Measurements from ENCODE around the gene PLA2G3.

DNA sequence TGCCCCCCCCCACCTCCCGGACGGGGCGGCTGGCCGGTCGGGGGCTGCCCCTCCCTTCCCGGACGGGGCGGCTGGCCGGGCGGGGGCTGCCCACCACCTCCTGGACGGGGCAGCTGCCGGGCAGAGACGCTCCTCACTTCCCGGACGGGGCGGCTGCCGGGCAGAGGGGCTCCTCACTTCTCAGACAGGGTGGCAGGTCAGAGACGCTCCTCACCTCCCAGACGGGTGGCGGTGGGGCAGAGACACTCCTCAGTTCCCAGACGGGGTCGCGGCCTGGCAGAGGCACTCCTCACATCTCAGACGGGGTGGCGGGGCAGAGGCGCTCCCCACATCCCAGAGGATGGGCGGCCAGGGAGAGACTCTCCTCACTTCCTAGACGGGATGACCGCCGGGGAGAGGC lies 43.7 kb upstream of the PLA2G3 start:
- no peak for TF ChIP-seq POLR2A (IDR thresholded peaks at IDR 0.05; ENCODE audit: low read length)
- no peak for TF ChIP-seq SREBF2 (IDR thresholded peaks at IDR 0.05)
- TF ChIP-seq USF2 (IDR thresholded peaks at IDR 0.05), result no peak
- no peak for TF ChIP-seq HOXA7 (CRISPR knock-in tag; IDR thresholded peaks at IDR 0.05)
- no peak for TF ChIP-seq CTCF (IDR thresholded peaks at IDR 0.05)
- TF ChIP-seq ATOH8 (CRISPR knock-in tag; IDR thresholded peaks at IDR 0.05; ENCODE audit: low read depth), result no peak
- TF ChIP-seq, protein P1, sequence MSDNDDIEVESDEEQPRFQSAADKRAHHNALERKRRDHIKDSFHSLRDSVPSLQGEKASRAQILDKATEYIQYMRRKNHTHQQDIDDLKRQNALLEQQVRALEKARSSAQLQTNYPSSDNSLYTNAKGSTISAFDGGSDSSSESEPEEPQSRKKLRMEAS (IDR thresholded peaks at IDR 0.05), result no peak
- no peak for TF ChIP-seq EP300 (IDR thresholded peaks at IDR 0.05)
- no peak for TF ChIP-seq NFE2L2 (conservative IDR thresholded peaks at IDR 0.05; ENCODE audit: low read length)
- TF ChIP-seq, protein P2, sequence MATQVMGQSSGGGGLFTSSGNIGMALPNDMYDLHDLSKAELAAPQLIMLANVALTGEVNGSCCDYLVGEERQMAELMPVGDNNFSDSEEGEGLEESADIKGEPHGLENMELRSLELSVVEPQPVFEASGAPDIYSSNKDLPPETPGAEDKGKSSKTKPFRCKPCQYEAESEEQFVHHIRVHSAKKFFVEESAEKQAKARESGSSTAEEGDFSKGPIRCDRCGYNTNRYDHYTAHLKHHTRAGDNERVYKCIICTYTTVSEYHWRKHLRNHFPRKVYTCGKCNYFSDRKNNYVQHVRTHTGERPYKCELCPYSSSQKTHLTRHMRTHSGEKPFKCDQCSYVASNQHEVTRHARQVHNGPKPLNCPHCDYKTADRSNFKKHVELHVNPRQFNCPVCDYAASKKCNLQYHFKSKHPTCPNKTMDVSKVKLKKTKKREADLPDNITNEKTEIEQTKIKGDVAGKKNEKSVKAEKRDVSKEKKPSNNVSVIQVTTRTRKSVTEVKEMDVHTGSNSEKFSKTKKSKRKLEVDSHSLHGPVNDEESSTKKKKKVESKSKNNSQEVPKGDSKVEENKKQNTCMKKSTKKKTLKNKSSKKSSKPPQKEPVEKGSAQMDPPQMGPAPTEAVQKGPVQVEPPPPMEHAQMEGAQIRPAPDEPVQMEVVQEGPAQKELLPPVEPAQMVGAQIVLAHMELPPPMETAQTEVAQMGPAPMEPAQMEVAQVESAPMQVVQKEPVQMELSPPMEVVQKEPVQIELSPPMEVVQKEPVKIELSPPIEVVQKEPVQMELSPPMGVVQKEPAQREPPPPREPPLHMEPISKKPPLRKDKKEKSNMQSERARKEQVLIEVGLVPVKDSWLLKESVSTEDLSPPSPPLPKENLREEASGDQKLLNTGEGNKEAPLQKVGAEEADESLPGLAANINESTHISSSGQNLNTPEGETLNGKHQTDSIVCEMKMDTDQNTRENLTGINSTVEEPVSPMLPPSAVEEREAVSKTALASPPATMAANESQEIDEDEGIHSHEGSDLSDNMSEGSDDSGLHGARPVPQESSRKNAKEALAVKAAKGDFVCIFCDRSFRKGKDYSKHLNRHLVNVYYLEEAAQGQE (IDR thresholded peaks at IDR 0.05), result no peak
- TF ChIP-seq RCOR1 (IDR thresholded peaks at IDR 0.05; ENCODE audit: low read depth, low read length), result no peak
- TF ChIP-seq RFX5 (IDR thresholded peaks at IDR 0.05), result no peak
- no peak for TF ChIP-seq HOXB13 (CRISPR knock-in tag; IDR thresholded peaks at IDR 0.05; ENCODE audit: low read depth)

Data from A549 (cell line).